ENCODE results near the gene TRAF2.

- TF ChIP-seq CTCF (IDR thresholded peaks at IDR 0.05) (no peak), ZFX (IDR thresholded peaks at IDR 0.05; ENCODE audit: borderline replicate concordance) (no peak)
Measured at GRCh38 chr9:136950656-136951276, 64.5 kb downstream of the TRAF2 start.
